Ovary (tissue), 3 donors: Measurements from ENCODE around the gene SLC4A3.
"Not testable (repeated sequence)": the region's sequence is repeated elsewhere in the genome, so short reads cannot be mapped to it uniquely, and the experiment has no call there.

Experiments
- CTCF ChIP-seq, 3 donors: fragments of 450-650 bp in 2 of 3; fragments of 200-600 bp in 1 of 3; IDR thresholded peaks; one replicate each; pipeline versions ENCODE4 v1.5.1 to v1.8.0; 2016 to 2022; ENCODE audit warnings: antibody characterized with exemption in 3 of 3, mild to moderate bottlenecking in 1 of 3
- POLR2A ChIP-seq: fragments of 450-650 bp; IDR thresholded peaks from one replicate; pipeline ENCODE4 v1.6.1; 2017; ENCODE audit warnings: antibody characterized with exemption, mild to moderate bottlenecking, moderate library complexity
- donor health status: DM: no; HTN: no; CAD: no.

- not testable (repeated sequence) for TF ChIP-seq POLR2A; CTCF (IDR thresholded peaks at IDR 0.05)
Observed at GRCh38 chr2:219651656-219652055, 24.2 kb downstream of the SLC4A3 start.
